Activated CD4-positive, alpha-beta T cell treated with anti-CD3 and anti-CD28 coated beads, Interleukin-2, amount 10 ng/mL, durations not matched to agents 24 days and 14 days (primary cell): ENCODE measurements around the gene IL1RL2. TPM values are rescaled to one million over a fixed set of nuclear protein-coding genes. Genes with fewer than 3 reads are reported as not detected.
A peak's percentile ranks its signal among the peaks of the same experiment; 100 is the strongest.

Experiments used
- DNase-seq: peaks from one replicate; pipeline ENCODE4 v3.0.0; 2022
- H3K27ac Mint-ChIP-seq: one replicate; pipeline ENCODE4 v1.8.0; 2022; ENCODE audit warnings: mild to moderate bottlenecking, mixed read lengths
- H3K27me3 Mint-ChIP-seq: one replicate; pipeline ENCODE4 v1.8.0; 2022; ENCODE audit warnings: mixed read lengths
- H3K36me3 Mint-ChIP-seq: one replicate; pipeline ENCODE4 v1.8.0; 2022; ENCODE audit warnings: low read depth, mild to moderate bottlenecking, mixed read lengths
- H3K4me1 Mint-ChIP-seq: one replicate; pipeline ENCODE4 v1.8.0; 2021; ENCODE audit warnings: mixed read lengths
- H3K4me3 Mint-ChIP-seq: one replicate; pipeline ENCODE4 v1.8.0; 2022; ENCODE audit warnings: mild to moderate bottlenecking, moderate library complexity, mixed read lengths
- H3K9me3 Mint-ChIP-seq: one replicate; pipeline ENCODE4 v1.8.0; 2021; ENCODE audit warnings: mixed read lengths
- intact Hi-C: fragments of 100-400 bp; cut with micrococcal nuclease; formaldehyde crosslinking; loops from one replicate; pipeline ENCODE4 v1.15.1; 2023
- total RNA-seq: library from RNA; stranded (reverse); gene quantifications from 2 replicates; pipeline ENCODE4 v1.2.3, GENCODE V29; 2022

Gene IL1RL2
- total RNA-seq, 1 donor from 2014 or later = 0.09 TPM

DNA sequence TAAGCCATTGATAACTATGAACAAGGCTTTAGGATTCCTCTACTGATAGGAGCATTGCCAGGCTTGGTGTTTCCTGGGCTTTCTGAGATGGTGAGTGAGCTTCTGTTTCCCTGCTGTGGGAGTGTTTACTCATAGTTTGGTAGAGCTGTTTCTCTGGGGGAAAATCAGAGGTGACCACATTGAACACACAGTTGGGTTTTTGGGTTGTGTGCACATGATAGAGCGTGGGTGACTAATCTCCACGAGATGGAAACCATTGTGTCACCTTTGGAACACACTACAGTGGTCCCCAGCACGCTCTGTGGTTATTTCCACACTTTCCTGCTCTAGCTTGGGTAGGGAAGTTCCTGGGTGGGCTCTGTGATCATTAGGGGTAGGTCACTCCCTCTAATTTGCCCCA, 38.9 kb upstream of the IL1RL2 start:
- intact Hi-C loops = loop anchor here (1.0 kb wide), 1 partner anchor 9 kb away; no protein-coding TSS in a partner anchor
- Mint-ChIP-seq H3K4me3 (no peak overlapping the region), H3K27me3 (peaks cover 9% of the 10 kb centered on the region), H3K27ac (peak overlapping the region; percentile 69), H3K36me3 (peaks cover 12% of the 10 kb centered on the region), H3K4me1 (peaks cover 13% of the 10 kb centered on the region), H3K9me3 (peaks cover 46% of the 10 kb centered on the region)
- DNase-seq = peak; percentile 61

DNA sequence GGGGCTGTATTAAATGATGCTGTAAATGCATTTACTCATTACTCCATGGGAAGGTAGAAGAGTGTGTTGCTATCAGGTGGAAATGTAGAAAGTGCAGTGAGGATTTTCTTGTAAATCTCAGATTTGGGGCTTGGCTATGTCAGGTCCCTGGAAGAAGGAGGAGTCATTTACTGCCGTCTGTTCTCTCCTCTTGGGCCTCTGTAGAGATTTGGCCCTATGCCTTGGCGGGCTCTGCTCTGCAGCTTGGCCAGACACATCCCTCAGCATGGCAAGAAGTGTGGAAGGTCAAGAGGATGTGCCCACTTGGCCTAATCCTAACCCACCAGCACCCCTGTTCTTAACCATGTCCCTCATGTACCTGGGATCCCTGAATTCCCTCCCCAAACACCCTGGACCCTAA, 37.6 kb upstream of the IL1RL2 start:
- peaks cover 8% of the 10 kb centered on the region for H3K36me3 Mint-ChIP-seq

DNA sequence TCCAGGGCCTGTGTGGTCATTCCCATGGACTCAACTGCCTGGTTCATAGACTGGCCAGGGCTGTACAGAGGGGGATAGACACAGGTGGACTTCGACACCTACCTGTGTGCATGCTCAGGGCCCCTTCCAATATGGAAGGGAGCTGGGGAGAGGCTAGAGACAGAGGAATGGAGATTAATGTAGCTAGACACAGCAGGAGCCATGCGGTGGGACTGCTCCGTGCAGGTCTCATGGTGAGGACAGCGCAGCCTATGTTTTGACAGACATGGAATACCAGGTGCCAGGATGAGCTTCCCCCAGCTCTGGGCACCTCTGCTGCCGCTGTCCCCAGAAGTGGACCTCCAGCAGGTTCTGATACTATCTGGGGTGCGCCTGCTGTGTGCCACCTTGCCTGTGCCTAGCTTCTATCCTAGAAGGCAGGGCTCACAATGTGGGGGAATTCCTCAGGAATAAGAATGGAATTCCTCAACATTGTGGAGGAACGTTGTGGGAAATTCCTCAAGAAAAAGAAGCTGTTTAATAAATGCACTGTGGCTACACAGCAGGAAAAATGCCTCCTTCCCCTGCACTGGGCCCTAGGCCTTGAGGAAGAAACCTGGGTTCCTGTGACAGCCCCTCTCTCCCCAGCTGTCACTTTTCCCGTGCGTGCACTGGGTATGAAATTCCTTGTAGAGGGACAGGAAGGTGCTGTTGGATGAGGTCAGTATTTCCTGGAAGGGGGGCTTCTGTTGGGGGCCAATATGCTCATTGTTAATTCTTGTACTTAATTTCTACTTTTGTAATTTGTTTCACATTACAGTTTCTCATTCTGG, 37.0 kb upstream of the IL1RL2 start:
- peaks cover 9% of the 10 kb centered on the region for H3K4me1 Mint-ChIP-seq
- peaks cover 52% of the 10 kb centered on the region for H3K9me3 Mint-ChIP-seq
- H3K4me3 Mint-ChIP-seq = no peak overlapping the region
- H3K27me3 Mint-ChIP-seq = no peaks in the 10 kb centered on the region
- DNase-seq = no peak
- H3K36me3 Mint-ChIP-seq = peaks cover 10% of the 10 kb centered on the region
- no peak overlapping the region for H3K27ac Mint-ChIP-seq
- intact Hi-C loops = no loop called here

More for the DNA sequence above, 37.6 kb upstream of the IL1RL2 start:
- intact Hi-C loops = no loop called here
- H3K27me3 Mint-ChIP-seq = peaks cover 1% of the 10 kb centered on the region
- H3K9me3 Mint-ChIP-seq = peaks cover 49% of the 10 kb centered on the region
- peaks cover 9% of the 10 kb centered on the region for H3K4me1 Mint-ChIP-seq
- H3K4me3 Mint-ChIP-seq = no peak overlapping the region
- no peak for DNase-seq
- H3K27ac Mint-ChIP-seq = no peak overlapping the region

DNA sequence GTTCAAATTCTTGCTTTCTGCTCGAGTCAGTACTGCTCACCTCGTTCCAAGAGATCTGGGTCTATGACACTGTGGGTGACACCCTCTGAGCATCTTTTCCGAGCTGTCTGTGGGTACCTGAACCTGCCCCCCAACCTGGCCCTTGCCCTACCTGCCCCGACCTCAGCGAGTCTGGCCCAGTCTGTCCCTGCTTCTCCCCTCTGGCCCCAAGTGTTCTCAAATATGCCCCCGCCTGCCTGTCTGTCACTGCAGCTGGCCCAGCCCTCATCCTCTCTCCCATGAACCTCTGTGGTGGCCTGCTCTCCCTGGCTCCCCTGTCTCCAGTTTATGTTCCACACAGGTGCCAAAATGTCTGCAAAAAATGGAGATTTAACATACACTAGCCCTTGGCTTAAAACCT, 32.5 kb upstream of the IL1RL2 start:
- intact Hi-C loops = no loop called here
- peak; percentile 25 for DNase-seq
- Mint-ChIP-seq H3K4me3 (no peak overlapping the region), H3K36me3 (peaks cover 3% of the 10 kb centered on the region), H3K9me3 (peaks cover 38% of the 10 kb centered on the region), H3K27me3 (no peaks in the 10 kb centered on the region), H3K4me1 (no peaks in the 10 kb centered on the region), H3K27ac (no peak overlapping the region)

DNA sequence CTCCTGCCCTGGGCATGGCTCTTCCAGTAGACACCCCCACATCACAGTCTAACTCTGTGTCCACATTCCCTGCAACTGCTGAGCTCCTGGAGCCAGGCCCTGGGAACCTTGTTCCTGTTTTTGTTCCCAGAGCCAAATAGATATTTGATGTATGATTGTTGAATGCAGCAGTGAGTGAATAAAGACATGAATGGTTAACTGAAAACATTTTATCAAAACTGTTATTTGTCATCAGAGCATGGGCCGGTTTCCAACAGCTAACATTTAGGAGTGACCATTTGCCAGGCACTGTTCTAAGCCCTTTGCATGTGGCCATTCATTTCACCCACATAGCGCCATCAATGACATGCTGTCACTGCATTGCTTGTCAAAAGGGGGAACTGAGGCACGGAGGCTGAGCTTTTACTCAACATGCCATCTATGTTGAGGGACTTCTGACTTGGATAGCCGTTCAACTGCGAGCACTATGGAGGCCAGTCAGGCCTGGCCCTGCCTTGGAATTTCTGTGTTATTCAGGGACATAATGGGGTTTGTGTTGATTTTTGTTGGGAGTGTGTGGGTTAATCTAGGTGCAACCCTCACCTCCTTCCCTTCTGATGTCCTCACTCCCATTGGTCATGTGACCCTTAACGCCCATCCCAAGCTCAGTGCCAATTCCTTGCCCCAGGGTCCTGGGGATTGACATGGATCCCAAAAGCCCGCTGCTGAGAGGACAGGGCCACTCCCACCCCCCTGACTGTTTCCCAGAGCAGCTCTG, 31.7 kb upstream of the IL1RL2 start:
- intact Hi-C loops = no loop called here
- H3K4me1 Mint-ChIP-seq = no peaks in the 10 kb centered on the region
- peaks cover 35% of the 10 kb centered on the region for H3K9me3 Mint-ChIP-seq
- peak; percentile 50 for DNase-seq
- no peak overlapping the region for H3K4me3 Mint-ChIP-seq
- no peaks in the 10 kb centered on the region for H3K27me3 Mint-ChIP-seq
- H3K27ac Mint-ChIP-seq = no peak overlapping the region
- H3K36me3 Mint-ChIP-seq = peaks cover 3% of the 10 kb centered on the region

DNA sequence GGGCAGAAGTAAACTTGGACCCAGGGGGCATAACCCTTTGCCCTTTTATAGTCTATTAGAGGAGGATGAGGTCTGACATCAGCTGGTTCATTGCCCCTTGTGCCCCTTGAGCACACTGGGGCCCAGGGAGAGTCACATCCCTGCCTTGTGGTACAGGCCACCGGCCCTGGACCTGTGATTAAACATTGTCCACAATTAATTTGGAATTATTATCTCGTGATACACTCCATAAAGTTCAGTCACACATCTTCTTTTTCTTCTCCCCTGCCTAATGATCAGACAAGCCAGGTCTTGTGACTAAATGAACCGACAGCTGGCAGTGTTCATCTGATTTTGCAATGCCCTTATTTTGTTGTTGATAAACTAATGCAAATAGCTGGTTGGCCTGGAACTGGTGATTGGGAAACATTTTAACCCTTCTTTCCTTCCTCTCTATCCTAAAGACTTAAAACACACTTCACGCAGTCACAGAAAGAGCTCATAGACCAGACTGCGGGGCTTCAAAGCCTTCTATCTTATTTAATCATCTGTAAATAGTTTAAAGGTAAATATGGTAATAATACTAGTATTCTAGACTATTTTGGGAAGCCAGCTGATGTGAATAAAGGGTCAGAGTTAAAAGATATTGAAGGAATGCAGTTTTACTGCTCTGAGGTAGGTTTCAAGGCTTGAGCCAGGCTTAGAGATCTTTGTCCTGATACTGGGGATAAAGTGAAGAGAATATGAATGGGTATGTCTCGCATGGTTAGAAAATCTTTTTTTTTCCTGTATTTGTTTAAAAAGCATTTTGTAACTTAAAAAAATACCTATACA, 30.9 kb upstream of the IL1RL2 start:
- Mint-ChIP-seq H3K27ac (no peak overlapping the region), H3K4me3 (no peak overlapping the region), H3K4me1 (no peaks in the 10 kb centered on the region), H3K9me3 (peaks cover 40% of the 10 kb centered on the region), H3K27me3 (no peaks in the 10 kb centered on the region), H3K36me3 (peaks cover 3% of the 10 kb centered on the region)
- DNase-seq = no peak
- intact Hi-C loops = no loop called here

DNA sequence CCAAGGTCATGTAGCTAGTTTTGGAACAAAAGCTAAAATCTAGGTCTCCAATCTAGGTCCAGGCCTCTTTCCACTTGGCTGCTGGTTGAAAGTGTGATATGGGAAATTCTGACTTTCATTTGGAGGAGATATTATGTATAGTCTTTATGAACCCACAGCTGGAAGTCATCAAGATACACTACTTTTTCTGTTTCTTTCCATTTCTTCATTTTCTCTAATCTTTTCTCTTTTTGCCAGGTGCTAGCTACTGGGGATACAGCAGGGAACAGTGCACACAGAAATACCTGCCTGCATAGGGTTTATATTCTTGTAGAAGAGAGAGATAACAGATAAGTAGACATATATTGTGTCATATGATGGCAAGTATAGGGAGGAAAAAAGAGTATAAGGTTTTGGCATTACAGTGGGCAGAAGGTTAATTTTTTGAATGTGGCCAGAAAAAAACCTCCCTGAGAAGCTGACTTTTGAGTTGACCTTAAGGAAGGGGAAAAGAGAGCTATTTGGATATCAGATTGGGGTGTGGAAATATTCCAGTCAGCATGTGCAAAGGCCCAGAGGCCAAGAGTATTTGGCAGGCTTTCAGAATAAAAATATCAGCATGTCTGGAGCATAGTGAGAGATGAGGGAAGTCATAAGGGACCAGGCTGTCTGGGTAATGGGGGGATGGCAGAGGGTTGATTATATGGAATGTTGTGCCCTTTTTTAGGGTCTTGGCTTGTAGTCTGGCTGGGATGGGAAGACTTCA, 28.6 kb upstream of the IL1RL2 start:
- Mint-ChIP-seq H3K4me1 (no peaks in the 10 kb centered on the region), H3K36me3 (peaks cover 3% of the 10 kb centered on the region), H3K4me3 (no peak overlapping the region), H3K9me3 (peaks cover 32% of the 10 kb centered on the region), H3K27ac (no peak overlapping the region), H3K27me3 (peaks cover 3% of the 10 kb centered on the region)
- intact Hi-C loops = no loop called here
- DNase-seq = no peak

DNA sequence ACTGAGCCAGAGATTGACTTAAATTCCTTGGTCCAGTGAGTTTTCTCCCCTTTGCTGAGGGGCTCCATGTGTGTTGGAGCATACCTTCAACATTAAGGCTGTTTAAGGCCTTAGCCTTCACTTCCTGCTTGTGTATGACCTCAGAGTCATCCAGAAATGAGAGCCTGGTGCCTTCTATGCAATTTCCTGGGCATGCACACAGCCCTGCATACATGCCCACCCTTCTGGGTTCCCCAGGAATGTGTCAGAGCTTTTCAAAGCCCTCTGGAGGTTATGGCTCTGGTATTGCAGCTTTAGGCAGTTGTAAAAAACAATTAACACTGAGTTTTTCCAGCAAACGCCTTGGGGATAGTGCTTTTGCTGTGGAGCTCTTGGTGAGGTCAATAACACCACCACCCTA, 27.5 kb upstream of the IL1RL2 start:
- Mint-ChIP-seq H3K36me3 (peaks cover 3% of the 10 kb centered on the region), H3K27ac (no peak overlapping the region), H3K4me3 (no peak overlapping the region), H3K9me3 (peaks cover 29% of the 10 kb centered on the region), H3K4me1 (no peaks in the 10 kb centered on the region), H3K27me3 (peaks cover 5% of the 10 kb centered on the region)
- intact Hi-C loops = no loop called here
- no peak for DNase-seq

DNA sequence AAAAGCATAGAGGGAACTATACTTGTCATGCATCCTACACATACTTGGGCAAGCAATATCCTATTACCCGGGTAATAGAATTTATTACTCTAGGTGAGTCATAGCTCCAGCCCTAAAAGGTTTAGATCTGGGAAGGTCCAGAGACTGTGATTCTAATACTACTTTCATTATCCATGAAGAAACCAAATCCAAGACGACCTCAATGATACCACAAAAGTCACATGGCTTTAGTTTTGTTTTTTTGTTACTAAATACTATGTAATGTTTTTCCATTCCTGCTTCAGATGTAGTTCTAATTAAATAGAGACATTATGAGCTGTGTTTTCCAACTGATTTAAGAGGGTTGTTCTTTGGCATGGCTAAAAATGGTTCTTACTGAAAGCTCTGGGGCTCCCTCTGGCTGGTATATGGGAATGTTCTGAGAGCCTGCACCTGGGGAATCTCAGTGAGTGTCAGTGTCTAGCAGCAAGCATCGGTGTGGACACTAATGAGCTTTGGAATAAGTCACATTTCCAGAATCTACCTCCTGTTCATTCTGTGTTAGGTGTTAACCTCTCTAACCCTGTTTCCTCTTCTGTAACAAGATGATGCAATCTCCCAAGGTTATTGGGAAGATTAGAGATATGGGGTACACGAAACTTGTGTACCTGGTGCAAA, 20.5 kb upstream of the IL1RL2 start:
- Mint-ChIP-seq H3K36me3 (peaks cover 2% of the 10 kb centered on the region), H3K9me3 (peaks cover 13% of the 10 kb centered on the region), H3K4me1 (peaks cover 7% of the 10 kb centered on the region), H3K4me3 (no peak overlapping the region), H3K27me3 (peaks cover 5% of the 10 kb centered on the region), H3K27ac (no peak overlapping the region)
- no peak for DNase-seq
- intact Hi-C loops = no loop called here

DNA sequence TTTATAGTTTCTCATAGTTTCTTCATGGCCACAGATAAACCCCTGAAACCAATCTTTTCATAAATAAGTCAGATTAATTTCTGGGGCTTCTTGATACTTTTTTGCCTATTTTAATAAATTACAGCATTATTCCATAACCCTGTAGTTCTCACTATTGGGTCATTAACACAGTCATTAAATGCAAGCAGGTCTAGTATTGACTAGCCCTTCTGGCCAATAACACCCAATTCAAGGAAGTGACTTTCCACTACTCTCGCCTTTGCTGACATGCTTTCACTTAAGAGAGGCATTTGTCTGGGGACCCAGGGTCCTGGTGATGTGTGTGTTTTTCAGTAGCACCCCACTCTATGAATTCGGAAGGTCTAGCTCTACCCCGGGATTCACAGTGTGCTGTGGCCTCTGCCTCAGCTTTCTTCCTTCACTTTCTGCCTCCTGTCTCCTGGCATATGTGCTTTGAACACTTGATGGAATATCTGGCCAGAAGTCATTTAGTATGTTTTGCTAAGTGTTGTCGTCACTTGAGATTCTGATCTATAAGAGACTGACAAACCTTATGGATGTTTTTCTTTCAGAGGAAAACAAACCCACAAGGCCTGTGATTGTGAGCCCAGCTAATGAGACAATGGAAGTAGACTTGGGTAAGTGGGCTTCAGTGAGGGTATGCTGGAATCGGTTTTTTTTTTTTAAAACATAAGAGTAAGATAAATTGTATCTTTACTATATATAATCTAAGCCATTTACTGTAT, 18.6 kb upstream of the IL1RL2 start:
- DNase-seq = peak; percentile 40

DNA sequence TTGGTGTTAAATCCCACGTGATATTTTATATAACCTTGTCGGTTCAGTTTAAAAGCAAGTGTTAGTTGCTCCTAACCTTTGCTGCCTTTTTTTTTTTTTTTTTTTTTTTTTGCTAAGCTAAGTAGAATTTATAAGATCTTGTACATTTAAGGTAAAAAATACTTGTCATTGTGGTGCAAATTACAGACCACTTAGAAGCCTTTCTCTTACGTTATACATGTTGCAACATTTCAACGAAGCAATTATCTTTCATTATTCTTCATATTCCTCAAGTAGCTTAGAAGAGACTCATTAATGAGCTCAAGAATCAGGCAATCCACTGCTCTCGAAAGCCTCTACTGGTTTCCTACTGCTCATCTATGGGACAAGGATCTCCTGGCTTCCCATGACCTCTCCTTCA, 14.9 kb upstream of the IL1RL2 start:
- H3K27me3 Mint-ChIP-seq = peaks cover 2% of the 10 kb centered on the region
- no peak overlapping the region for H3K27ac Mint-ChIP-seq
- H3K4me3 Mint-ChIP-seq = no peak overlapping the region
- H3K9me3 Mint-ChIP-seq = peaks cover 20% of the 10 kb centered on the region
- intact Hi-C loops = no loop called here
- peaks cover 9% of the 10 kb centered on the region for H3K4me1 Mint-ChIP-seq
- H3K36me3 Mint-ChIP-seq = peaks cover 2% of the 10 kb centered on the region
- DNase-seq = no peak

More for the DNA sequence above, 18.6 kb upstream of the IL1RL2 start:
- intact Hi-C loops = no loop called here
- Mint-ChIP-seq H3K27me3 (peaks cover 2% of the 10 kb centered on the region), H3K4me3 (no peak overlapping the region), H3K36me3 (peaks cover 2% of the 10 kb centered on the region), H3K4me1 (peaks cover 14% of the 10 kb centered on the region), H3K27ac (no peak overlapping the region), H3K9me3 (peaks cover 14% of the 10 kb centered on the region)

DNA sequence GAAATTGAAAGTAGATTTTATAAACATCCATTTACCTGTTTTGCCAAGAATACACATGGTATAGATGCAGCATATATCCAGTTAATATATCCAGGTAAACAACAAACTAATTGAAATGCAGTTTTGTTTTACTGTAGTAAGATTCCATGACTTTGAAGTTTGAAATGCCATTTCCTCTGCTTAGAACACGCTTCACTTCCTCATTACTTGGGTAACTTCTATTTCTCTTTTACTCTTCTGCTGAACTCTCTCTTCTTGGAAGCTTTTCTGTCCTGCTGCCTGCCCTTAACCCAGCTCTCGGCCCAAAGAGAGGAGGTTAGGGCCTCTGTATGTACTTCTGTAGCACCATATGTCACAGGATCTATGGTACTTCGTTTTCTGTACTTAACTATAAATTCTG, 14.1 kb upstream of the IL1RL2 start:
- intact Hi-C loops = no loop called here
- Mint-ChIP-seq H3K27ac (peak overlapping the region; percentile 38), H3K36me3 (peaks cover 2% of the 10 kb centered on the region), H3K27me3 (peaks cover 2% of the 10 kb centered on the region), H3K9me3 (peaks cover 20% of the 10 kb centered on the region), H3K4me1 (peaks cover 9% of the 10 kb centered on the region), H3K4me3 (no peak overlapping the region)
- no peak for DNase-seq
